Measurements from ENCODE around the gene RNF14. TPM values are rescaled to one million over a fixed set of nuclear protein-coding genes. Genes with fewer than 3 reads are reported as not detected.

The RNF14 gene
- total and polyA plus RNA-seq, 2 of the 8 experiments (the other 6 are each of a cell fraction or from before 2014, with no cell fraction given), result 4.7 to 20.2 TPM

- TF ChIP-seq CHD7 (IDR thresholded peaks at IDR 0.05; ENCODE audit: insufficient replicate concordance, low read length) (no peak), SRF (IDR thresholded peaks at IDR 0.05; ENCODE audit: low read depth, low read length) (no peak), SIX5 (IDR thresholded peaks at IDR 0.05; ENCODE audit: low read depth, low read length) (no peak), SAP30 (IDR thresholded peaks at IDR 0.05; ENCODE audit: insufficient read depth, insufficient replicate concordance, low read length) (no peak)
Measured at GRCh38 chr5:141931694-141932093, 37.2 kb upstream of the RNF14 start (continued).

Data from H1 (cell line).